Activated CD8-positive, alpha-beta T cell treated with anti-CD3 and anti-CD28 coated beads for 36 hours (primary cell): ENCODE results near the gene DLD. TPM values are rescaled to one million over a fixed set of nuclear protein-coding genes. Genes with fewer than 3 reads are reported as not detected.

Experiments
- ATAC-seq: fragments of 200-7000 bp; cut with Tn5 transposase; one replicate; pipeline ENCODE4 v1.10.0; 2021; ENCODE audit warnings: mild to moderate bottlenecking, moderate library complexity
- CTCF ChIA-PET: fragments of 350-600 bp; sonication (Branson Sonifier 250); formaldehyde crosslinking; loops from one replicate; lab custom pipeline; 2021; ENCODE audit warnings: antibody characterized with exemption; lab: Charles Lee
- POLR2A ChIA-PET: fragments of 350-600 bp; sonication (Branson Sonifier 250); formaldehyde crosslinking; loops from one replicate; lab custom pipeline; 2021; ENCODE audit warnings: antibody characterized with exemption; lab: Charles Lee
- DNase-seq: peaks from one replicate; pipeline ENCODE4 v3.0.0-alpha.2; 2020
- H3K27ac Mint-ChIP-seq: one replicate; pipeline ENCODE4 v1.8.0; 2021; ENCODE audit warnings: mild to moderate bottlenecking, mixed read lengths
- H3K27me3 Mint-ChIP-seq: one replicate; pipeline ENCODE4 v1.8.0; 2021; ENCODE audit warnings: mixed read lengths
- H3K36me3 Mint-ChIP-seq: one replicate; pipeline ENCODE4 v1.8.0; 2021; ENCODE audit warnings: low read depth, mixed read lengths
- H3K4me1 Mint-ChIP-seq: one replicate; pipeline ENCODE4 v1.8.0; 2021; ENCODE audit warnings: low read depth, mixed read lengths
- H3K4me3 Mint-ChIP-seq: one replicate; pipeline ENCODE4 v1.8.0; 2021; ENCODE audit warnings: mild to moderate bottlenecking, moderate library complexity, mixed read lengths
- H3K9me3 Mint-ChIP-seq: one replicate; pipeline ENCODE4 v1.8.0; 2021; ENCODE audit warnings: mixed read lengths
- CTCF ChIP-seq: fragments of 200-600 bp; IDR thresholded peaks from one replicate; pipeline ENCODE4 v1.8.0; 2022; ENCODE audit warnings: antibody characterized with exemption, mild to moderate bottlenecking
- intact Hi-C: fragments of 100-400 bp; cut with micrococcal nuclease; formaldehyde crosslinking; loops from one replicate; pipeline ENCODE4 v1.10.0; 2022
- total RNA-seq, 2 experiments: library from RNA; stranded (reverse); gene quantifications; one replicate each; pipeline ENCODE4 v1.2.3, GENCODE V29; 2021

DLD gene
- total RNA-seq, 2 experiments from 2014 or later: 99.8 to 102 TPM

GRCh38 chr7:107902381-107902780, 11.4 kb downstream of the DLD start:
- Mint-ChIP-seq H3K36me3 (peaks cover 32% of the 10 kb centered on the region), H3K27ac (no peak overlapping the region), H3K4me1 (peaks cover 18% of the 10 kb centered on the region), H3K4me3 (no peak overlapping the region), H3K9me3 (no peaks in the 10 kb centered on the region), H3K27me3 (no peaks in the 10 kb centered on the region)
- no peak for ATAC-seq
- DNase-seq: no peak
- no peak for TF ChIP-seq CTCF
- CTCF ChIA-PET: no interaction called here
- intact Hi-C loops: no loop called here
- POLR2A ChIA-PET: no interaction called here

GRCh38 chr7:107907790-107908189, 16.8 kb downstream of the DLD start:
- H3K9me3 Mint-ChIP-seq: no peaks in the 10 kb centered on the region
- no peak for TF ChIP-seq CTCF
- H3K27ac Mint-ChIP-seq: no peak overlapping the region
- DNase-seq (no peak), ATAC-seq (no peak)
- H3K4me3 Mint-ChIP-seq: no peak overlapping the region
- H3K4me1 Mint-ChIP-seq: peaks cover 12% of the 10 kb centered on the region
- no peaks in the 10 kb centered on the region for H3K27me3 Mint-ChIP-seq
- H3K36me3 Mint-ChIP-seq: peaks cover 59% of the 10 kb centered on the region
- CTCF ChIA-PET: no interaction called here
- intact Hi-C loops: no loop called here
- POLR2A ChIA-PET: no interaction called here

GRCh38 chr7:107909445-107909844, 18.5 kb downstream of the DLD start:
- intact Hi-C loops: no loop called here
- Mint-ChIP-seq H3K9me3 (no peaks in the 10 kb centered on the region), H3K4me1 (peaks cover 24% of the 10 kb centered on the region), H3K27me3 (no peaks in the 10 kb centered on the region), H3K4me3 (no peak overlapping the region), H3K27ac (no peak overlapping the region), H3K36me3 (peaks cover 66% of the 10 kb centered on the region)
- no peak for DNase-seq
- POLR2A ChIA-PET: interaction anchor here (0.5 to 0.7 kb wide), 2 partner anchors 283 to 1294 kb away, joined by 3 read pairs; no protein-coding TSS in a partner anchor
- ATAC-seq: no peak
- CTCF ChIA-PET: interaction anchor here (1.2 kb wide), 1 partner anchor 14 kb away, joined by 3 read pairs; no protein-coding TSS in a partner anchor
- TF ChIP-seq CTCF: no peak

GRCh38 chr7:107911981-107912380, 21.0 kb downstream of the DLD start:
- no peak overlapping the region for H3K27ac Mint-ChIP-seq
- POLR2A ChIA-PET: interaction anchor here (0.6 kb wide), 1 partner anchor 34 kb away, joined by 4 read pairs; no protein-coding TSS in a partner anchor
- CTCF ChIA-PET: no interaction called here

GRCh38 chr7:107913851-107914250, 22.9 kb downstream of the DLD start:
- Mint-ChIP-seq H3K4me3 (no peak overlapping the region), H3K36me3 (peaks cover 70% of the 10 kb centered on the region), H3K4me1 (peaks cover 32% of the 10 kb centered on the region), H3K9me3 (no peaks in the 10 kb centered on the region), H3K27ac (no peak overlapping the region), H3K27me3 (no peaks in the 10 kb centered on the region)
- POLR2A ChIA-PET: no interaction called here
- CTCF ChIA-PET: no interaction called here
- no peak for DNase-seq
- intact Hi-C loops: no loop called here
- ATAC-seq: no peak
- no peak for TF ChIP-seq CTCF

More at GRCh38 chr7:107911981-107912380, 21.0 kb downstream of the DLD start:
- H3K27me3 Mint-ChIP-seq: no peaks in the 10 kb centered on the region
- no peak for TF ChIP-seq CTCF
- DNase-seq (no peak), ATAC-seq (no peak)
- no peak overlapping the region for H3K4me3 Mint-ChIP-seq
- H3K4me1 Mint-ChIP-seq: peaks cover 30% of the 10 kb centered on the region
- H3K9me3 Mint-ChIP-seq: no peaks in the 10 kb centered on the region
- peaks cover 66% of the 10 kb centered on the region for H3K36me3 Mint-ChIP-seq
- intact Hi-C loops: no loop called here
